ENCODE measurements around the gene WIPF1.

The WIPF1 gene

DNA sequence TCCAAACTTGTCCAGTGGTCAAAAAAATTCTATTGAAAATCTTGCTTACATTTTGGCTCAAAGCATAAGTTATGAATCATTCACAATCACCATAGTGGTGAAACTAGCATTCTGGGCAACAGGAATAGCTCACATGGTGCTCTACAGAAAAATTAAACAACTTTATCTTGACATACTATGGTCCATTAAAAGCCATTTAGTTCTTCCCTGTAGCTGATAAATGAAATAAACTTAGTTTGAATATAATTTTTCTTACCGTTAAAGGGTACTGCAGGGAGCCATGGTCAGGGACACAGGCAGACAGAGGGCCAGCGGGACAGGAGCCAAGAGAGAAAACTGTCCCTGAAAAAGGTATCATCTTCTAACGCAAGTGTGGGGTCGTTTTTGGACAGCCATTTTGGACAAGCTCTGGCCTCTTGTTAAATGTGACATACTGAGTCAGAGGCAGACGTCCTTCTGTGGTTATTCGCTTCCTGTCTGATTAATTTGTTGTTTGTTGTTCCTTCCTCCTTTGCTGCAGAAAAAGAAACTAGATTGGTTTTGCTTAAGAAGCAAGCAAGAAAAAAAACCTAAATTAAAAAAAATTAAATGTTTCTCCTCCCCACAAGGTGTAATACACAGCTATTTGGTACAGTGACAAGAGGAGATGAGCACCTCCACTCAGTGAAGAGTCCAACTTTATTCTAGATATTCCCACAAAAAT lies at the start of gene WIPF1:
TSS of gene WIPF1 (minus strand) at position 460 of the 703 bp plus-strand sequence. CDS start 12,231 bp downstream, outside the sequence.
- TF ChIP-seq, protein P1, sequence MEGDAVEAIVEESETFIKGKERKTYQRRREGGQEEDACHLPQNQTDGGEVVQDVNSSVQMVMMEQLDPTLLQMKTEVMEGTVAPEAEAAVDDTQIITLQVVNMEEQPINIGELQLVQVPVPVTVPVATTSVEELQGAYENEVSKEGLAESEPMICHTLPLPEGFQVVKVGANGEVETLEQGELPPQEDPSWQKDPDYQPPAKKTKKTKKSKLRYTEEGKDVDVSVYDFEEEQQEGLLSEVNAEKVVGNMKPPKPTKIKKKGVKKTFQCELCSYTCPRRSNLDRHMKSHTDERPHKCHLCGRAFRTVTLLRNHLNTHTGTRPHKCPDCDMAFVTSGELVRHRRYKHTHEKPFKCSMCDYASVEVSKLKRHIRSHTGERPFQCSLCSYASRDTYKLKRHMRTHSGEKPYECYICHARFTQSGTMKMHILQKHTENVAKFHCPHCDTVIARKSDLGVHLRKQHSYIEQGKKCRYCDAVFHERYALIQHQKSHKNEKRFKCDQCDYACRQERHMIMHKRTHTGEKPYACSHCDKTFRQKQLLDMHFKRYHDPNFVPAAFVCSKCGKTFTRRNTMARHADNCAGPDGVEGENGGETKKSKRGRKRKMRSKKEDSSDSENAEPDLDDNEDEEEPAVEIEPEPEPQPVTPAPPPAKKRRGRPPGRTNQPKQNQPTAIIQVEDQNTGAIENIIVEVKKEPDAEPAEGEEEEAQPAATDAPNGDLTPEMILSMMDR (conservative IDR thresholded peaks at IDR 0.05; ENCODE audit: low read length), result no peak
- no peak within 1 kb of the TSS for H3K4me3 ChIP-seq (ENCODE audit: low read length)
- DNase-seq (ENCODE audit: low read depth), result peak; percentile 65

DNA sequence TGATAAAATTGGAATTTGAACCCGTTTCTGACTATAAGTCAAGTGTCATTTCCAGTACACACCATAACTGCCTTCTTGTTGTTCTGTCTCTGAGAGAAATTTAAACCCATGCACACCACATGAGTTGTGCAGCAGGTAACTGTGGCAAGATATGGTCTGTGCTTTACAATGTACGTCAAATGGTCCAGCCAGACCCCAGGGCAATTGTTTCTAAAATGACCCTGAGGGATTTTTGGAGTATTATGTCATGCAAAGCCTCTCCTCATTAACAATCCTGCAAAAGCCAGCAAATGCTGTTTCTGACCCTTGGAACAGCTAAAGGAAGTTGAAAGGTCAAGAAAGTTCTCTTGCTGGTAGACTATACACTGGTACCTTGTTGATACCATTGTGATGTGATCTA lies 47.7 kb upstream of the WIPF1 start:
- no peak for DNase-seq (ENCODE audit: low read depth)
- no peak overlapping the region for H3K4me3 ChIP-seq (ENCODE audit: low read length)
- TF ChIP-seq, protein P1 (conservative IDR thresholded peaks at IDR 0.05; ENCODE audit: low read length), result no peak

DNA sequence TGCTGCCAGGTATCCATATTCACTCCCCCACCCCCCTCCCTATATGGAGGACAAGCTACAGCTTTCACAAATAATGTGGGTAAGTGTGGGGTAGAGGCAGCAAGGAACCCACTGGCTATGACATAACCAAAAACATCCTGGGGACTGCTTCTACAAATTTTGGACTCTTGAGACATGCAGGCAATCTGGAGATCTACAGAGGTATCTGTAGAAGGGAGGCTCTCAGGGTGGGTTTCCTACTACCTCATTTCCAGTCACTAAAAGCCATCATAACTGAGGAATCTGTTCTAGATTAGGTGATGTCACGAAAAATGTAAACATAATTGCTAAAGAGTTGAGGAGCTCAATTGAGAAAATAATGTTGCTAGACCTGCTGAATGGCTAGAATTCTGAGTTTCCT lies 46.8 kb upstream of the WIPF1 start:
- TF ChIP-seq, protein P1 (conservative IDR thresholded peaks at IDR 0.05; ENCODE audit: low read length), result no peak
- no peak for DNase-seq (ENCODE audit: low read depth)

DNA sequence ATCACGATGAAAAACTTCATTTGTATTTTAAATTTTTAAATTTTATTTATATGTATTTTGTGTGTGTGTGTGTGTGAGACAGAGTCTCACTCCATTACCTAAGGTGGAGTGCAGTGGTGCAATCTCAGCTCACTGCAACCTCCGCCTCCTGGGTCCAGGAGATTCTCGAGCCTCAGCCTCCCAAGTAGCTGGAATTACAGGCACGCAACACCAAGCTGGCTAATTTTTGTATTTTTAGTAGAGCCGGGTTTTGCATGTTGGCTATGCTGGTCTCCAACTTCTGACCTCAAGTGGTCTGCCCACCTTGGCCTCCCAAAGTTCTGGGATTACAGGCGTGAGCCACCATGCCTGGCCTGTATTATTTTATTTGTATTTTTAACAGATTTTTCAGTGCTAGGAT lies 45.8 kb upstream of the WIPF1 start:
- TF ChIP-seq, protein P1 (conservative IDR thresholded peaks at IDR 0.05; ENCODE audit: low read length), result no peak
- H3K4me3 ChIP-seq (ENCODE audit: low read length), result no peak overlapping the region
- no peak for DNase-seq (ENCODE audit: low read depth)

More for the DNA sequence above, 46.8 kb upstream of the WIPF1 start:
- H3K4me3 ChIP-seq (ENCODE audit: low read length), result no peak overlapping the region

GRCh38 chr2:174641168-174641567 lies 43.6 kb upstream of the WIPF1 start:
- TF ChIP-seq, protein P1 (conservative IDR thresholded peaks at IDR 0.05; ENCODE audit: low read length), result no peak

GRCh38 chr2:174636987-174637386 lies 39.4 kb upstream of the WIPF1 start:
- no peak overlapping the region for H3K4me3 ChIP-seq (ENCODE audit: low read length)
- no peak for DNase-seq (ENCODE audit: low read depth)
- TF ChIP-seq, protein P1 (conservative IDR thresholded peaks at IDR 0.05; ENCODE audit: low read length), result 0 out of 2 replicates have a peak, but pooled peaks have one; percentile 7

More at GRCh38 chr2:174641168-174641567, 43.6 kb upstream of the WIPF1 start:
- no peak for DNase-seq (ENCODE audit: low read depth)
- H3K4me3 ChIP-seq (ENCODE audit: low read length), result no peak overlapping the region

GRCh38 chr2:174635776-174636404 lies 38.3 kb upstream of the WIPF1 start:
- TF ChIP-seq, protein P1 (conservative IDR thresholded peaks at IDR 0.05; ENCODE audit: low read length), result no peak
- H3K4me3 ChIP-seq (ENCODE audit: low read length), result no peak overlapping the region
- DNase-seq (ENCODE audit: low read depth), result peak; percentile 80

Data from AG10803 (cell line).